Measurements from ENCODE around the gene RECQL. TPM values are rescaled to one million over a fixed set of nuclear protein-coding genes. Genes with fewer than 3 reads are reported as not detected.
A peak's percentile ranks its signal among the peaks of the same experiment; 100 is the strongest.

Gene RECQL
- total and polyA plus RNA-seq, 9 of the 15 experiments (the other 6 are each of a cell fraction or from before 2014, with no cell fraction given), result 22.2 to 44.7 (median 28.5) TPM

- TF ChIP-seq TAF9B (IDR thresholded peaks at IDR 0.05; ENCODE audit: partially characterized antibody), result peak; percentile 61
- TF ChIP-seq RBFOX2 (IDR thresholded peaks at IDR 0.05; ENCODE audit: low read depth, low read length), result peak; percentile 93
- TF ChIP-seq CBX3 (IDR thresholded peaks at IDR 0.05; ENCODE audit: borderline replicate concordance in 1 of 2, low read length in 2 of 2), result 0 out of 3 replicates have a peak, but pooled peaks of 1 of the 2 experiments have one; percentile 22
- peak; percentile 33 to 90; a peak in 3 of 4 replicates for TF ChIP-seq HDAC1 (IDR thresholded peaks at IDR 0.05)
- TF ChIP-seq TAF1 (IDR thresholded peaks at IDR 0.05; ENCODE audit: control insufficient read depth, extremely low read depth, insufficient read depth, low read length, severe bottlenecking), result peak; percentile 63
- 0 out of 2 replicates have a peak, but pooled peaks have one; percentile 40 for TF ChIP-seq HDAC2 (IDR thresholded peaks at IDR 0.05)
- peak; percentile 99 for TF ChIP-seq E2F8 (IDR thresholded peaks at IDR 0.05; ENCODE audit: low read depth, partially characterized antibody)
- peak in 1 of 2 experiments; percentile 62; a peak in 1 of 4 replicates for TF ChIP-seq ZNF318 (IDR thresholded peaks at IDR 0.05; ENCODE audit: borderline replicate concordance in 1 of 2, low read depth in 1 of 2)
- TF ChIP-seq CREM (IDR thresholded peaks at IDR 0.05; ENCODE audit: low read depth), result peak; percentile 87
- TF ChIP-seq ZNF57 (CRISPR knock-in tag; IDR thresholded peaks at IDR 0.05), result no peak
- TF ChIP-seq BMI1 (IDR thresholded peaks at IDR 0.05; ENCODE audit: low read length), result no peak
- TF ChIP-seq NCOA6 (IDR thresholded peaks at IDR 0.05), result no peak
- no peak for TF ChIP-seq KAT2B (IDR thresholded peaks at IDR 0.05; ENCODE audit: low read depth, low read length)
- no peak for TF ChIP-seq HSF4 (CRISPR knock-in tag; IDR thresholded peaks at IDR 0.05; ENCODE audit: borderline replicate concordance)
- no peak; the same call in 1 of the 2 replicates for TF ChIP-seq RNF2 (IDR thresholded peaks at IDR 0.05)
- no peak for TF ChIP-seq NBN (IDR thresholded peaks at IDR 0.05; ENCODE audit: low read depth)
Measured at GRCh38 chr12:21501258-21502163, at the start of gene RECQL, which contains the start of gene GOLT1B (continued).
